Measurements from ENCODE around the gene DPP6.

DPP6 gene

GRCh38 chr7:154559454-154559853 lies 507.3 kb downstream of the DPP6 start:
- H3K27ac ChIP-seq, result no peak overlapping the region
- H3K4me3 ChIP-seq, result no peak overlapping the region
- TF ChIP-seq CTCF (IDR thresholded peaks at IDR 0.05), result no peak
- no peak for DNase-seq (ENCODE audit: low spot score)

- Histone ChIP-seq H3K4me3 (no peak overlapping the region), H3K27ac (no peak overlapping the region)
- TF ChIP-seq CTCF (IDR thresholded peaks at IDR 0.05), result no peak
- DNase-seq (ENCODE audit: low spot score), result no peak
These were observed 512.5 kb downstream of the DPP6 start for GRCh38 chr7:154564676-154565075.

DNA sequence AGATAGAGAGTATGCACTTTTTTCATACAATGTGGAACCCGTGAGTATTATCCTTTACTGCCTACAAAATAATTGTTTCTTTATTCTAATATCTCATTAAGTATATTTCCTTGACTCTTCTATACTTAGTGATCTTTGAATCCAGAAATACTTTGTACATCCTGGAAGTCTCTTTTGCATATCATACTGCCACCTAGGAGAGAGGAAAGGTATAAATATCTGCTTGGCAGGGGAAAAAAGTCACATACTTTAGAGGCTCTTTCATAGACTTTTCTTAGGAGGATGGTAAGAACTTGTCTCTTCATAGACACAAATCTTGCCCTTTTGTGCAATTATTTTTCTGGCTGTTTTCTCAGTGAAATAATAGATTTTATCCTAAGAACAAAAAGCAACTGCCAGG lies 514.7 kb downstream of the DPP6 start:
- H3K4me3 ChIP-seq, result no peak overlapping the region
- no peak for TF ChIP-seq CTCF (IDR thresholded peaks at IDR 0.05)
- no peak overlapping the region for H3K27ac ChIP-seq
- no peak for DNase-seq (ENCODE audit: low spot score)

- H3K27ac ChIP-seq, result no peak overlapping the region
- TF ChIP-seq CTCF (IDR thresholded peaks at IDR 0.05), result no peak
- no peak overlapping the region for H3K4me3 ChIP-seq
- DNase-seq (ENCODE audit: low spot score), result no peak
These were observed 516.1 kb downstream of the DPP6 start for GRCh38 chr7:154568346-154568745.

- H3K27ac ChIP-seq, result no peak overlapping the region
- TF ChIP-seq CTCF (IDR thresholded peaks at IDR 0.05), result no peak
- no peak for DNase-seq (ENCODE audit: low spot score)
- no peak overlapping the region for H3K4me3 ChIP-seq
These were observed 517.7 kb downstream of the DPP6 start for GRCh38 chr7:154569916-154570315.

DNA sequence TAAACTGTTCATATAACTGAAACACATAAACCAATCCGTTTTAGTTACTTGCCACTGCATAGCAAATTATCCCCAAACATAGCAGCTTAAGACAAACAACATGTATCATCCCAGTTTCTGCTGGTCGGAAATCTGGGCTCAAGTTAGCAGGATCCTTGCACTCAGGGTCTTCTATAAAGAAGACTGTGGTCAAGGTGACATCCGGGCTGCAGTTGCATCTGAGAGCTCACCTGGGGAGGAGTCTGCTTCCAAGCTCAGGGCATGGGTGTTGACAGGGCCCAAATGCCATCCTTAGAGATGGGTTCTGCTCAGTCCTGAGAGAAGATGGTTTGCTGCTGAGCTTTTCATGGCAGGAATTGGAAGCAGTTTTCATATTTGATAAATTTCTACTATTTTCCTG lies 519.6 kb downstream of the DPP6 start:
- Histone ChIP-seq H3K27ac (no peak overlapping the region), H3K4me3 (no peak overlapping the region)
- DNase-seq (ENCODE audit: low spot score), result no peak
- TF ChIP-seq CTCF (IDR thresholded peaks at IDR 0.05), result no peak

- no peak for TF ChIP-seq CTCF (IDR thresholded peaks at IDR 0.05)
- DNase-seq (ENCODE audit: low spot score), result no peak
These were observed 522.0 kb downstream of the DPP6 start for GRCh38 chr7:154574235-154574634.

More at GRCh38 chr7:154574235-154574634, 522.0 kb downstream of the DPP6 start:
- Histone ChIP-seq H3K4me3 (no peak overlapping the region), H3K27ac (no peak overlapping the region)

All from coronary artery (tissue), 2 donors.